Umbilical cord (tissue), 2 donors: ENCODE measurements around the gene SLC6A2. TPM values are rescaled to one million over a fixed set of nuclear protein-coding genes. Genes with fewer than 3 reads are reported as not detected.

ENCODE experiments used
- DNase-seq: peaks from one replicate; pipeline ENCODE4 v3.0.0-alpha.2; 2015; ENCODE audit warnings: low spot score
- total RNA-seq: library from RNA; depleted of rRNA; stranded (reverse); fragments of >200 nt; gene quantifications from one replicate; pipeline ENCODE4 v1.2.3, GENCODE V29; 2014; ENCODE audit warnings: low replicate concordance; ENCODE audit not compliant: insufficient read depth

The SLC6A2 gene
- total RNA-seq, 1 donor from 2014 or later: 2.6 TPM

GRCh38 chr16:55671206-55671973 is 15.6 kb downstream of the SLC6A2 start:
- no peak for DNase-seq

GRCh38 chr16:55671974-55672280 is 16.1 kb downstream of the SLC6A2 start:
- no peak for DNase-seq

- no peak for DNase-seq
These were observed 16.7 kb downstream of the SLC6A2 start for GRCh38 chr16:55672471-55672870.

GRCh38 chr16:55678161-55678821 is 22.5 kb downstream of the SLC6A2 start:
- no peak for DNase-seq

GRCh38 chr16:55682086-55682485 is 26.3 kb downstream of the SLC6A2 start:
- no peak for DNase-seq

GRCh38 chr16:55685973-55686372 is 30.2 kb downstream of the SLC6A2 start:
- no peak for DNase-seq

- no peak for DNase-seq
These were observed 30.9 kb downstream of the SLC6A2 start for GRCh38 chr16:55686671-55687070.

- no peak for DNase-seq
These were observed 32.0 kb downstream of the SLC6A2 start for GRCh38 chr16:55687802-55688201.

GRCh38 chr16:55690841-55691240 is 35.1 kb downstream of the SLC6A2 start:
- no peak for DNase-seq

GRCh38 chr16:55691771-55692170 is 36.0 kb downstream of the SLC6A2 start:
- DNase-seq: no peak

GRCh38 chr16:55695595-55695994 is 39.8 kb downstream of the SLC6A2 start:
- no peak for DNase-seq

- DNase-seq: no peak
These were observed 42.1 kb downstream of the SLC6A2 start for GRCh38 chr16:55697867-55698266.

- DNase-seq: no peak
These were observed 42.5 kb downstream of the SLC6A2 start for GRCh38 chr16:55698331-55698730.

GRCh38 chr16:55698946-55699345 is 43.2 kb downstream of the SLC6A2 start:
- no peak for DNase-seq

GRCh38 chr16:55699616-55700015 is 43.8 kb downstream of the SLC6A2 start:
- no peak for DNase-seq

GRCh38 chr16:55700067-55700466 is 44.3 kb downstream of the SLC6A2 start:
- DNase-seq: no peak

- no peak for DNase-seq
These were observed 45.2 kb downstream of the SLC6A2 start for GRCh38 chr16:55700961-55701360.

GRCh38 chr16:55701442-55702319 is 45.9 kb downstream of the SLC6A2 start:
- peak; percentile 36 for DNase-seq

- DNase-seq: peak; percentile 77
These were observed 47.5 kb downstream of the SLC6A2 start for GRCh38 chr16:55703003-55704001.

- no peak for DNase-seq
These were observed 51.1 kb downstream of the SLC6A2 start for GRCh38 chr16:55706739-55707384.

GRCh38 chr16:55709801-55710200 is 54.0 kb downstream of the SLC6A2 start:
- DNase-seq: no peak
